PC-3 (cell line): ENCODE measurements around the gene EDDM3A. TPM values are rescaled to one million over a fixed set of nuclear protein-coding genes. Genes with fewer than 3 reads are reported as not detected.
"Not testable (repeated sequence)": the region's sequence is repeated elsewhere in the genome, so short reads cannot be mapped to it uniquely, and the experiment has no call there.

Experiments used
- ATAC-seq: fragments of 200-7000 bp; cut with Tn5 transposase; 2 replicates; pipeline ENCODE4 v1.9.1; 2020; ENCODE audit warnings: mild to moderate bottlenecking, moderate library complexity
- BruUV-seq: library from RNA; stranded (reverse); fragments of 400-500 nt; replicated peaks from 2 replicates; lab custom pipeline; 2021; lab: Mats Ljungman, UMichigan
- CTCF ChIA-PET: fragments of 300-600 bp; sonication (Branson Sonifier 250); formaldehyde crosslinking; loops from one replicate; lab custom pipeline; 2022; ENCODE audit warnings: antibody characterized with exemption; lab: Charles Lee
- POLR2A ChIA-PET: fragments of 300-600 bp; sonication (Branson Sonifier 250); formaldehyde crosslinking; loops from one replicate; lab custom pipeline; 2022; ENCODE audit warnings: antibody characterized with exemption; ENCODE audit not compliant: unreplicated experiment; lab: Charles Lee
- DNase-seq: peaks from one replicate; pipeline ENCODE4 v3.0.0-alpha.2; 2015
- H2AFZ ChIP-seq: fragments of 300-600 bp; sonication (generic); 2 replicates; pipeline ENCODE4 v1.6.0; 2016; ENCODE audit warnings: antibody characterized with exemption, low read length
- H3F3A ChIP-seq: fragments of 300-600 bp; sonication (generic); one replicate; pipeline ENCODE4 v1.6.0; 2017; ENCODE audit warnings: antibody characterized with exemption, low read length, control low read depth, mild to moderate bottlenecking; ENCODE audit not compliant: unreplicated experiment
- H3K27ac ChIP-seq: fragments of 300-600 bp; sonication (generic); 2 replicates; pipeline ENCODE4 v1.5.1; 2016; ENCODE audit warnings: mild to moderate bottlenecking, low read length
- H3K27me3 ChIP-seq: fragments of 300-600 bp; sonication (generic); 2 replicates; pipeline ENCODE4 v1.6.1; 2016; ENCODE audit warnings: low read length, mixed read lengths
- H3K36me3 ChIP-seq: fragments of 300-600 bp; sonication (generic); 2 replicates; pipeline ENCODE4 v1.6.1; 2016; ENCODE audit warnings: low read depth, mixed run types, low read length, mixed read lengths
- H3K4me1 ChIP-seq: fragments of 300-600 bp; sonication (generic); 2 replicates; pipeline ENCODE4 v1.5.1; 2016; ENCODE audit warnings: low read length; ENCODE audit not compliant: insufficient read depth
- H3K4me2 ChIP-seq: fragments of 300-600 bp; sonication (generic); 2 replicates; pipeline ENCODE4 v1.6.0; 2016; ENCODE audit warnings: low read length
- H3K4me3 ChIP-seq: fragments of 300-600 bp; sonication (generic); 2 replicates; pipeline ENCODE4 v1.5.1; 2016; ENCODE audit warnings: mild to moderate bottlenecking, low read length, mixed read lengths
- H3K79me2 ChIP-seq: fragments of 300-600 bp; sonication (generic); 2 replicates; pipeline ENCODE4 v1.6.1; 2017; ENCODE audit warnings: low read length, mixed read lengths
- H3K9ac ChIP-seq: fragments of 300-600 bp; sonication (generic); 2 replicates; pipeline ENCODE4 v1.6.0; 2016; ENCODE audit warnings: mild to moderate bottlenecking, low read length
- H3K9me2 ChIP-seq: fragments of 300-600 bp; sonication (generic); replicated peaks from 2 replicates; pipeline ENCODE4 v1.6.1; 2016; ENCODE audit warnings: mixed run types, low read length, mixed read lengths
- H3K9me3 ChIP-seq: fragments of 300-600 bp; sonication (generic); 2 replicates; pipeline ENCODE4 v1.6.1; 2016; ENCODE audit warnings: low read length, mixed read lengths
- H4K20me1 ChIP-seq: fragments of 300-600 bp; sonication (generic); 2 replicates; pipeline ENCODE4 v1.6.1; 2016; ENCODE audit warnings: low read length, mixed read lengths
- EZH2 ChIP-seq: fragments of 300-600 bp; sonication (generic); IDR thresholded peaks from one replicate; pipeline ENCODE4 v1.6.1; 2017; ENCODE audit warnings: antibody characterized with exemption, mild to moderate bottlenecking, low read length; ENCODE audit not compliant: unreplicated experiment
- EZH2phosphoT487 ChIP-seq: fragments of 300-600 bp; sonication (generic); IDR thresholded peaks from 2 replicates; pipeline ENCODE4 v1.6.1; 2018; ENCODE audit warnings: mild to moderate bottlenecking, antibody characterized with exemption, low read length, borderline replicate concordance
- intact Hi-C: fragments of 100-400 bp; cut with micrococcal nuclease; formaldehyde crosslinking; loops from 2 replicates; pipeline ENCODE4 v1.9.0; 2023
- total RNA-seq: library from RNA; depleted of rRNA; stranded (reverse); fragments of >200 nt; gene quantifications from 2 replicates; pipeline ENCODE4 v1.2.3, GENCODE V29; 2014
- TF ChIP-seq, protein P1 (sequence below): fragments of 300-600 bp; sonication (generic); conservative IDR thresholded peaks from 2 replicates; pipeline ENCODE4 v1.5.1; 2017; ENCODE audit warnings: antibody characterized with exemption, low read depth, mild to moderate bottlenecking, low read length

Gene EDDM3A
- total RNA-seq, 1 experiment from 2014 or later: not detected

DNA sequence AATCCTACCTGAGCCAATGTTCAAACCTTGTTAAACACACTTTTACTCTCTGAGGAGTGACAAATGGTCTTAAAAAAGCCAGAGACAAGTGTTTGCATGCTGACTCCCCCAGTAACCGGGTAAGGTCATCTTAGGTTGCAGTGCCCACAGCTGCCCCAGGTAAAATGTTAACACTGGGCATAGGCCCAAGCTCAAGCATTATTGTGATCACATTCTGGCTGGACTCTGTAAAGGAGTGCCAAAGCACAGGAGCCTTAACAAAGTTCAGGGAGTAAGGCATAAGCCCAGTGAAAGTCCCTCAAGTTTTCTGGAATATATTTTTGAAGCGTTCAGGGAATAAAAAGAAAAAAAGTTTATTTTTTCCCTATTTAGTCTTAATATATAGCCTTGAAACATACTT lies 8.6 kb downstream of the EDDM3A start:
- H3K9me3 ChIP-seq: peaks cover 9% of the 10 kb centered on the region; the same call in 1 of the 2 replicates
- no peak overlapping the region for H3K4me3 ChIP-seq
- no peak for DNase-seq
- no peak overlapping the region for H3K4me2 ChIP-seq
- no peaks in the 10 kb centered on the region for H3K79me2 ChIP-seq
- H3K4me1 ChIP-seq: no peaks in the 10 kb centered on the region
- H3K9ac ChIP-seq: no peak overlapping the region
- no peak overlapping the region for H2AFZ ChIP-seq
- 0 out of 2 replicates have a peak, but pooled peaks cover 13% of the 10 kb centered on the region for H3K27me3 ChIP-seq
- H3F3A ChIP-seq: no peaks in the 10 kb centered on the region
- CTCF ChIA-PET: no interaction called here
- no peaks in the 10 kb centered on the region for H4K20me1 ChIP-seq
- H3K9me2 ChIP-seq: no peaks in the 10 kb centered on the region
- intact Hi-C loops: no loop called here
- ATAC-seq: no peak
- POLR2A ChIA-PET: no interaction called here
- BruUV-seq: no TSS peak
- H3K27ac ChIP-seq: no peak overlapping the region
- no peak for TF ChIP-seq EZH2
- TF ChIP-seq EZH2phosphoT487: no peak
- TF ChIP-seq, protein P1, sequence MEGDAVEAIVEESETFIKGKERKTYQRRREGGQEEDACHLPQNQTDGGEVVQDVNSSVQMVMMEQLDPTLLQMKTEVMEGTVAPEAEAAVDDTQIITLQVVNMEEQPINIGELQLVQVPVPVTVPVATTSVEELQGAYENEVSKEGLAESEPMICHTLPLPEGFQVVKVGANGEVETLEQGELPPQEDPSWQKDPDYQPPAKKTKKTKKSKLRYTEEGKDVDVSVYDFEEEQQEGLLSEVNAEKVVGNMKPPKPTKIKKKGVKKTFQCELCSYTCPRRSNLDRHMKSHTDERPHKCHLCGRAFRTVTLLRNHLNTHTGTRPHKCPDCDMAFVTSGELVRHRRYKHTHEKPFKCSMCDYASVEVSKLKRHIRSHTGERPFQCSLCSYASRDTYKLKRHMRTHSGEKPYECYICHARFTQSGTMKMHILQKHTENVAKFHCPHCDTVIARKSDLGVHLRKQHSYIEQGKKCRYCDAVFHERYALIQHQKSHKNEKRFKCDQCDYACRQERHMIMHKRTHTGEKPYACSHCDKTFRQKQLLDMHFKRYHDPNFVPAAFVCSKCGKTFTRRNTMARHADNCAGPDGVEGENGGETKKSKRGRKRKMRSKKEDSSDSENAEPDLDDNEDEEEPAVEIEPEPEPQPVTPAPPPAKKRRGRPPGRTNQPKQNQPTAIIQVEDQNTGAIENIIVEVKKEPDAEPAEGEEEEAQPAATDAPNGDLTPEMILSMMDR: no peak
- H3K36me3 ChIP-seq: no peaks in the 10 kb centered on the region

DNA sequence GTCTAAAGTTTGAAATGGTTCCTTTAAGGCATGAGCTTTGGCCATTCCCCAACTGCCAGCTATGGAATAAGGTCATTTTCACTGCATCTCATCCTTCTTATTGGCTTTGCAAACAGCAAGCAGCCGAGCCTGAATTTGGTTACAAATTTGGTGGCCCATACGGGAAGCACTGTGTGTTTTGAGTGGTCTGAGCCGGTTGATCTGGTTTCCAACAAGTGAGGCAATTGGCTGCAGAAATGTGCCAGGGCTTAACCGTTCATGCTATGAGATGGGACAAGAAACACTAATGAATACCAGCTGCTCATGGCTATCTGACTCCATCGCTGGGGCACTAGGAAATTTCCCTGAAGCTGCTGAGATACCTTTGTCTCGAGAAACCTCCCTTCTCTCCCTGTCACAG lies 9.3 kb downstream of the EDDM3A start:
- no peak overlapping the region for H3K9ac ChIP-seq
- H3K9me2 ChIP-seq: no peaks in the 10 kb centered on the region
- no peaks in the 10 kb centered on the region for H3K79me2 ChIP-seq
- H3F3A ChIP-seq: no peaks in the 10 kb centered on the region
- intact Hi-C loops: no loop called here
- H2AFZ ChIP-seq: no peak overlapping the region
- no peak for TF ChIP-seq EZH2phosphoT487
- TF ChIP-seq EZH2: no peak
- TF ChIP-seq, protein P1: no peak
- no peak for ATAC-seq
- H3K27me3 ChIP-seq: 0 out of 2 replicates have a peak, but pooled peaks cover 6% of the 10 kb centered on the region
- no peaks in the 10 kb centered on the region for H4K20me1 ChIP-seq
- BruUV-seq: no TSS peak
- H3K9me3 ChIP-seq: peaks cover 9% of the 10 kb centered on the region; the same call in 1 of the 2 replicates
- CTCF ChIA-PET: no interaction called here
- no peak for DNase-seq
- no peak overlapping the region for H3K4me3 ChIP-seq
- POLR2A ChIA-PET: no interaction called here
- H3K4me1 ChIP-seq: no peaks in the 10 kb centered on the region
- no peak overlapping the region for H3K4me2 ChIP-seq
- H3K27ac ChIP-seq: no peak overlapping the region
- H3K36me3 ChIP-seq: no peaks in the 10 kb centered on the region

DNA sequence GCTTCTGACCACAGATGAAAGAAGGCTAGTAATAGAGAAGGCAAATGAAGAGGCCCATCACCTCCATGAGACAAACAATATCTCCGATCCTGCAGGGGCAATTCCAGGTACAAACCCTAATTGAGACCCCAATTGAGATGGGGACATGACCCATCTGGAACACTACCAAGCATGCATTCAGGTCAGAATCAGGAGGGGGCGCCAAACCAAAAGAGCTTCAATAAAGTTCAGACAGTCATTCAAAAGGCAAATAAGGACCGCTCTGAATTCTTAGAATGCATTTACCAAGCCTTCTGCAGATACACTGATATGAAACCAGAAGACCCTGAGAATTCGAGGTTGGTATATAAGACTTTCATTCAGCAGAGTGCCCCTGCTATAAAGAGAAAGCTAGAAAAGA lies 12.3 kb downstream of the EDDM3A start:
- intact Hi-C loops: no loop called here
- Histone ChIP-seq H4K20me1 (no peaks in the 10 kb centered on the region), H3K9me3 (no peaks in the 10 kb centered on the region; the same call in 1 of the 2 replicates), H3K9me2 (no peaks in the 10 kb centered on the region), H3K4me1 (no peaks in the 10 kb centered on the region), H3K36me3 (no peaks in the 10 kb centered on the region), H2AFZ (no peak overlapping the region), H3K27ac (no peak overlapping the region), H3K27me3 (0 out of 2 replicates have a peak, but pooled peaks cover 3% of the 10 kb centered on the region), H3K4me2 (no peak overlapping the region), H3K79me2 (no peaks in the 10 kb centered on the region), H3K9ac (no peak overlapping the region), H3K4me3 (no peak overlapping the region), H3F3A (no peaks in the 10 kb centered on the region)
- CTCF ChIA-PET: no interaction called here
- POLR2A ChIA-PET: no interaction called here
- DNase-seq: no peak
- no peak for TF ChIP-seq EZH2
- TF ChIP-seq, protein P1: peak; percentile 42
- ATAC-seq: no peak
- no TSS peak for BruUV-seq

DNA sequence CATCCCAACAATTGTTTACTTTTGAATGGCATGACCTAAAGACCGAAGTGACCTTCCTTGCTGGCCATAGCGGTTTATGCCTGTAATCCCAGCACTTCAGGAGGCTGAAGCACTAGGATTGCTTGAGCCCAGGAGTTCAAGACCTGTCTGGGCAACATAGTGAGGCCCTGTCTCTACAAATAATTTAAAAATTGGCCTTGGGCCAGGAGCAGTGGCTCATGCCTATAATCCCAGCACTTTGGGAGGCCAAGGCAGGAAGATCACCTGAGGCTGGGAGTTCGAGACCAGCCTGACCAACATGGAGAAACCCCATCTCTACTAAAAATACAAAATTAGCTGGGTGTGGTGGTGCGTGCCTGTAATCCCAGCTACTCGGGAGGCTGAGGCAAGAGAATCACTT lies 13.8 kb downstream of the EDDM3A start:
- H3K9ac ChIP-seq, H3F3A ChIP-seq, H4K20me1 ChIP-seq, CTCF ChIA-PET, H3K4me1 ChIP-seq, BruUV-seq, intact Hi-C loops, H3K27me3 ChIP-seq, H3K4me2 ChIP-seq, H3K79me2 ChIP-seq, ATAC-seq, H3K36me3 ChIP-seq, H3K9me3 ChIP-seq, H2AFZ ChIP-seq, H3K27ac ChIP-seq, H3K4me3 ChIP-seq, H3K9me2 ChIP-seq, DNase-seq, POLR2A ChIA-PET: not testable (repeated sequence)
